Iris pigment epithelial cell (primary cell): Measurements from ENCODE around the gene MOAP1.
"Not testable (repeated sequence)": the region's sequence is repeated elsewhere in the genome, so short reads cannot be mapped to it uniquely, and the experiment has no call there.

Experiments
- DNase-seq: peaks from one replicate; pipeline ENCODE4 v3.0.0-alpha.2; 2011; ENCODE audit warnings: low read depth

MOAP1 gene

DNA sequence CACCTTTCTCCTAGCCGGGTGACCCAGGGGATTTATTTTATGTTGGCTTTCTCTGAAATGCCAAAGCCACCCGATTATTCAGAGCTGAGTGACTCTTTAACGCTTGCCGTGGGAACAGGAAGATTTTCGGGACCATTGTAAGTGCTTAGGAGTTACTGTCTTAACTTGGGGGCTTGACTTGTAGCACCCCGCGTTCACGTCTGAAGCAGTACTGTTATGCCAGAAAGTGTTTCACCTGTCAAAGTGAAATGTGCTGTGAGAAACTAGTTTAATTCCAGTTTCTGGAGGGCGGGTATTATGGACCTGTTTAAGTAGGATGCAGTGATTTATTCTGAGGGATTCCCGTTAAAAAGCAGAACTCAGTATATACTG, 638 bp upstream of the MOAP1 start:
- DNase-seq, result peak; percentile 19

DNA sequence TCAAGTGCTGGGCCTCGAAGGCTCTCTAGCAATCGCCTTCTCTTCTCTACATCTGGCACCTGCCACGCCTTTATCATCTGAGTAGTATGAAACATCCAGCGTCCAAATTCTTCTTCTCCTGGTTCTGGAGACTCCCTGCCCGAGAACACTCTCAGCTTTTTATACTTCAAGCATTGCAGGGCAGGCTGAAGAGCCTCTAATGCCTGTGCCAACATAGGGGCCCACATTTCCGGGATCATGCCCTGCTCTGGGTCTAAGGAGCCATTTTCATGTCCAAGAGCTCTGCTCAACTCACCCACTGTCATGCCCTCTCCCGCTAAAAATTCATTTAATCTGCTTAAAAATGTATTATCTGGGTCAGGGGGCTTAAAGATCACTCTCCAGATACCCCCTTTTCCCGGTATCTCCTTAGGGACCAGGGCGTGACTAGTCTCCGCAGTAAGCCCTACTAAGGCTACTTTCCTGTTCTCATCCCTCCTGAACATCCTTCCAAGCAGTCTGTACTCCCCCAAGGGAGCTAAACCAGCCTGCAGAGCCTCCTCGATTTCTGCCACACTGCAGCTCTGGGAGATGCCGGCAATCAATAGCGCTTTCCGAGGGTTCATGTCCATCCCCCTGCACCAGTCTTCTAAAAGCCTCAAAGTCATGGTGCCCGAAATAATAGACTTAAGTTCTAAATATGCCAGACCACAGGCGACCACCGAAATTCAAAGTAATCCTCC, 940 bp downstream of the MOAP1 start:
- DNase-seq, result no peak

DNA sequence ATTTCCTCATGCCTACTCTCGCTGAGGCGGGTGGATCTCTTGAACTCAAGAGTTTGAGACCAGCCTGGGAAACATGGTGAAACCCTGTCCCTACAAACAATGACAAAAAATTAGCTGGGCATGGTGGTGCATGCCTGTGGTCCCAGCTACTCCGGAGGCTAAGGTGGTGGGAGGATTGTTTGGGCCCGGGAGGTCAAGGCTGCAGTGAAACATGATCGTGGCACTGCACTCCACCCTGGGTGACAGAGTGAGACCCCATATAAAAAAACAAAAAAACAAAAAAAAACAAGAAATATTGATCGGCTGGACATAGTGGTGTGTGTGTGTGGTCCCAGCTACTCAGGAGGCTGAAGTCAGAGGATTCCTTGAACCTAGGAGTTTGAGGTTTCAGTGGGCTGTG, 9.2 kb downstream of the MOAP1 start:
- DNase-seq, result no peak

DNA sequence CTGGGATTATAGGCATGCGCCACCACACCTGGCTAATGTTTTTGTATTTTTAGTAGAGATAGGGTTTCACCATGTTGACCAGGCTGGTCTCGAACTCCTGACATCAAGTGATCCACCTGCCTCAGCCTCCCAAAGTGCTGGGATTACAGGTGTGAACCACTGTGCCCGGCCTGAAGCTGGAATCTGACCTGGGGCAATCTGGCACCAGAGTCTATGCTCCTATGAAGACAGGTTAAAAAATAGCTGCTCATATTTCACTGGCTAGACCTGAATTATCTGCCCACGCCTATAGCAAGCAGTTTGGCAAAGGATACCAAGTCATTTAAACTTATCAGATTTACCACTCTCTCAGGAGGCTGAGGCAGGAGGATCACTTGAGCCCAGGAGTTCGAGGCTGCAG, 10.0 kb downstream of the MOAP1 start:
- not testable (repeated sequence) for DNase-seq

DNA sequence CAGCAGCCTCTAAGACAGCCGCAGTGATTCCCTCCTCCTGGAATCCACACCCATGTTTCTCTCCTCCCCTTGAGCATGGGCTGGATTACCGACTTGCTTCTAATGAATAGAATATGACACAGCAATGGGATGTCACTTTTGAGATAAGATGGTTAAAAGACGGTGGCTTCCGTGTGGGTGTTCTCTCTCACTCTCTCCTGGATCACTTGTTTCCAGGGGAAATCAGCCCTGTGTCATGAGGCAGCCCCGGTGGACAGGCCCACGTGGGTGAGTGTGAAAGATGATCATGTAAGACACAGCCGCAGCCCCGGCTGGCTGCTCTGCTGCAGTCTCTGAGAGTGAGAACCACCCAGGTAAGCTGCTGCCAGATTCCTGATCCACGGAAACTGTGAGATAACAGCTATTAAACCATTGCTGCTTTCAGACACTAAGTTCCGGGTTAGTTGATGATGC, 10.7 kb downstream of the MOAP1 start:
- DNase-seq, result peak; percentile 60

DNA sequence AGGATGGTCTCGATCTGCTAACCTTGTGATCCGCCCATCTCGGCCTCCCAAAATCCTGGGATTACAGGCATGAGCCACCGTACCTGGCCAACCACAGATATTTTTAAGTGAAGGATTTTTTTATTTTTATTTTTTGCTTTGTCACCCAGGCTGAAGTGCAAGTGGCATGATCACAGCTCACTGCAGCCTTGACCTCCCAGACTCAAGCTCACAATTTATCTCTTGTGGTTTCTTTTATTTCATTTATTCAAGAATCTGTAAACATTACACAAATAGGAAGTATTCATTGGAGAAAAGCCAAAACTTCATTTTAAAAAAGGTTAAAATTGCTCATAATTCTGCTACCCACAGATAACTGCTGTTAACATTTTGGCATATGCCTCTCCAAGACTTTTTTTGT, 13.3 kb downstream of the MOAP1 start:
- peak; percentile 54 for DNase-seq

DNA sequence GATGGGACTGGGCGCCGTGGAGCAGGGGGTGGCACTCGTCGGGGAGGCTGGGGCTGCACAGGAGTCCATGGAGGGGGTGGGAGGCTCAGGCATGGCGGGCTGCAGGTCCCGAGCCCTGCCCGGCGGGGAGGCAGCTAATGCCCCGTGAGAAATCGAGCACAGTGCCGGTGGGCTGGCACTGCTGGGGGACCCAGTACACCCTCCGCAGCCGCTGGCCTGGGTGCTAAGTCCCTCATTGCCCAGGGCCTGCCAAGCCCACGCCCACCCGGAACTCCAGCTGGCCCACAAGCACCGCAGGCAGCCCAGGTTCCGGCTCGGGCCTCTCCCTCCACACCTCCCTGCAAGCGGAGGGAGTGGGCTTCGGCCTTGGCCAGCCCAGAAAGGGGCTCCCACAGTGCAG, 14.6 kb downstream of the MOAP1 start:
- DNase-seq, result not testable (repeated sequence)

DNA sequence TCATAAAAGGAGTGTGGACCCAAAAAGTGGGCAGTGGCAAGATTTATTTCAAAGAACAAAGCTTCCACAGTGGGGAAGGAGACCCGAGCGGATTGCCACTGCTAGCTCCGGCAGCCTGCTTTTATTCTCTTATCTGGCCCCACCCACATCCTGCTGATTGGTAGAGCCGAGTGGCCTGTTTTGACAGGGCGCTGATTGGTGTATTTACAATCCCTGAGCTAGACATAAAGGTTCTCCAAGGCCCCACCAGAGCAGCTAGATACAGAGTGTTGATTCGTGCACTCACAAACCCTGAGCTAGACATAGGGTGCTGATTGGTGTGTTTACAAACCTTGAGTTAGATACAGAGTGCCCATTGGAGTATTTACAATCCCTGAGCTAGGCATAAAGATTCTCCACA, 15.1 kb downstream of the MOAP1 start:
- not testable (repeated sequence) for DNase-seq

DNA sequence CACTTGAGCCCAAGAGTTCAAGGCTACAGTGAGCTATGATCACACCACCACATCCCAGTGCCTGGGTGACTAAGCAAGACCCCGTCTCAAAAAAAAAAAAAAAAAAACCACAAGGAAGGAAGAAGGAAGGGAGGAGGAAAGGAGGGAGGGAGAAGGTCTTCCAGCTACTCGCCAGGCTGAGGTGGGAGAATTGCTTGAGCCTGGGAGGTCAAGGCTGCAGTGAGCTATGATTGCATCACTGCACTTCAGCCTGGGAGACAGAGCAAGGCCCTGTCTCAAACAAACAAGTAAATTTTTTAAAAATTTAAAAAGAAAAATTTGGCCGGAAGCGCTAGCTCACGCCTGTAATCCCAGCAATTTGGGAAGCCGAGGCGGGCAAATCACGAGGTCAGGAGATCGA, 16.1 kb downstream of the MOAP1 start:
- DNase-seq, result not testable (repeated sequence)

DNA sequence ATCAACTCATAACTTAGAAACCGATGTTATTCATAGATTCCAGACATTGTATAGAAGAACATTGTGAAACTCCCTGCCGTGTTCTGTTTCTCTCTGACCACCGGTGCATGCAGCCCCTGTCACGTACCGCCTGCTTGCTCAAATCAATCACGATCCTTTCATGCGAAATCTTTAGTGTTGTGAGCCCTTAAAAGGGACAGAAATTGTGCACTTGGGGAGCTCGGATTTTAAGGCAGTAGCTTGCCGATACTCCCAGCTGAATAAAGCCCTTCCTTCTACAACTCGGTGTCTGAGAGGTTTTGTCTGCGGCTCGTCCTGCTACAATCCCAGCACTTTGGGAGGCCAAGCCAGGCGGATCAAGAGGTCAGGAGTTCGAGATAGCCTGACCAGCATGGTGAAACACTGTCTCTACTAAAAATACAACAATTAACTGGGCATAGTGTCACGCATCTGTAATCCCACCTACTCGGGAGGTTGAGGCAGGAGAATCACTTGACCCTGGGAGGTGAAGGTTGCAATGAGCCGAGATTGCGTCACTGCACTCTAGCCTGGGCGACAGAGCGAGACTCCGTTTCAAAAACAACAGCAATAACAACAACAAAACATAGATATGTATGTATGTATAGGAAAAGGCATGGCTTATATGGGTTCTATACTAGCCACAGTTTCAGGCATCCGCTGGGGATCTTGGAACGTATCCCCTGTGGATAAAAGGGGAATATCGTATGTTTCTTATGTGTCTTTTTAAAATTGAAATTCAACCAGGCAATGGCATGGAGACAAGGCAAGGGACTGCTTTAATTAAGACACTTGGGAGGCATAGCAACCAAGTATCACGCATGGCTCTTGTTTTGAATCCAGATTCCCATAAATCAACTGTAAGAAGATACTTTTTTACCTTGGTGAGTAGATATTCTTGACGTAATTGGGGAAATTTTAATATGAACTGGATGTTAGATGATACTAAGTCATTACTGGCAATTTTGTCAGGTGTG, 19.1 kb downstream of the MOAP1 start:
- DNase-seq, result not testable (repeated sequence)

DNA sequence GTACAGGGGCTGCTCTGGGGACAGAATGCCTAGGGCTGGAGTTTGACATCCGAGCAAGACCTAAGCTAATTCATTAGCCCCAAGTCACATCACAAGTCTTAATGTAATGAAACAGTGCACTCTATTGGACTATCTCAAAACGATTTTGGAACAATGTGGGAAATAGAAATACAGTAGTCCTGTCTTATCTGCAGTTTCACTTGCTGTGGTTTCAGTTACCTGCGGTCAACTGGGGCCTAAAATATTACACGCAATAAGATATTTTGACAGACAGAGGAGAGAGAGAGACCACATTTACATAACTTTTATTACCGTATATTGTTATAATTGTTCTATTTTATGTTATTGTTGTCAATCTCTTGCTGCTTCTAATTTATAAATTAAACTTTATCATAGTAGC, 21.1 kb downstream of the MOAP1 start:
- no peak for DNase-seq

DNA sequence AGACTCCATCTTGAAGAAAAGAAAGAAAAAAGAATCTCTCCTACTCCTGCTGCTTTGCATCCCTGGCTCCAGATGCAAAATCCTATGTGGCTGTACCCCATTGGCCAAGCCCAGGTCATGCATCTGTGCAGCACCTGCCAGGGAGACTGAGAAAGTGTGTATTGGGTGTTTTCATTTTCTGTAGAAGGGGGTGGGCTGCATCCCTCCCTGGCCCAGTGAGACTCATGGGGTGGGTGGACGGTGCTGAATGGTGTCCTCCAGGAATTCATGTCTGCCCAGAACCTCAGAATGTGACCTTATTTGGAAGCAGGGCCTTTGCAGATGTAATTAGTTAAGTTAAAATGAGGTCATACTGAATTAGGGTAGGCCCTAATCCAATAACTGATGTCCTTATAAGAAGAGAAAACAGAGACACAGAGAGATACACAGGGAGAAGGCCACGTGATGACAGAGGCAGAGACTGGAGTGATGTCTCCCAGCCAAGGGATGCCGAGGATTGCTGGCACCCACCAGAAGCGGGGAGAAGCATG, 23.2 kb downstream of the MOAP1 start:
- no peak for DNase-seq

DNA sequence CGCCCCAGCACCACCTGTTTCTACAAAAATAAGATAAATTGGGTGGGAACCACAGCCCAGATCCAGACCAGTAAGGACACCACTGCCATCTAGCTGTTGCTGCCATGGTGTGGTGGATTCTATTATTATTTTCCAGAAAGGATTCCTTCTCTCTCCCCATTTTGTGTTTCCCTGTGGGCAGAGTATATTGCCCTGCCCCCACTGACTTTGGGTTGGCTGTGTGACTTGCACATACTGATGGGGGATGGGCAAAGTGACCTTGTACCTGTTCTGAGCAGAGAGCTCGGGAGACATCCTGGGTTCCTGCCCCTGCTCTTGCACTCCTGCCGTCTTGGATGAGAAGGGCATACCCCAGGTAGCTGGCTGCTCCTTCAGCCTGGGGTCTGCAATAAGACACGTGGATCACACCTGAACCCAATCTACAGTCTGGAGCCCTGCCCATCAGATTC, 24.3 kb downstream of the MOAP1 start:
- DNase-seq, result peak; percentile 29

DNA sequence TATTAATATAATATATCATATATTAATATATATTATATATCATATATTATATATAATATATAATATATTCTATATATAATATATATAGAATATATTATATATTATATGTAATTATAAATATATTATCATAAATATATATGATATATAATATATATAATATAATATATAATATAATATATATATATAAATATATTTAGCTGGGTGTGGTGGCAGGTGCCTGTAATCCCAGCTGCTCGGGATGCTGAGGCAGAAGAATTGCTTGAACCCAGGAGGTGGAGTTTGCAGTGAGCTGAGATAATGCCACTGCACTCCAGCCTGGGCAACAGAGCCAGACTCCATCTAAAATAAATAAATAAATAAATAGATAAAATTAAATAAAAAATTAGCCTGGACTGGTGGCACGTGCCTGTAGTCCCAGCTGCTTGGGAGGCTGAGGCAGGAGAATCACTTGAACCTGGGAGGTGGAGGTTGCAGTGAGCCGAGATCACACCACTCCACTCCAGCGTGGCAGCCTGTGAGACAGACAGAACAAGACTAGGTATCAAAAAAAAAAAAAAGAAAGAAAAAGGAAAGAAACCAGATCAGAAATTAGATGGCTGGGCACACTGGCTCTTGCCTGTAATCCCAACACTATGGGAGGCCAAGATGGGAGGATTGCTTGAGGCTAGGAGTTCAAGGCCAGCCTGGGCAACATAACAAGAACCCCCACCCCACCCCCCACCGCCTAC, 24.9 kb downstream of the MOAP1 start:
- not testable (repeated sequence) for DNase-seq

DNA sequence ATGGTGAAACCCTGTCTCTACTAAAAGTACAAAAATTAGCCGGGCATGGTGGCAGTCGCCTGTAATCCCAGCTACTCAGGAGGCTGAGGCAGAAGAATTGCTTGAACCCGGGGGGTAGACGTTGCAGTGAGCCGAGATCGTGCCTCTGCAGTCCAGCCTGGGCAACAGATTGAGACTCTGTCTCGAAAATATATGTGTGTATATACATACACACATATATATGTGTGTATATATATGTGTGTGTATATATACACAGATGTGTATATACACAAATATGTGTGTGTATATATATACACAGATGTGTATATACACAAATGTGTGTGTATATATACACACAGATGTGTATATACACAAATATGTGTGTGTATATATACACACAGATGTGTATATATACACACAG, 26.3 kb downstream of the MOAP1 start:
- not testable (repeated sequence) for DNase-seq

DNA sequence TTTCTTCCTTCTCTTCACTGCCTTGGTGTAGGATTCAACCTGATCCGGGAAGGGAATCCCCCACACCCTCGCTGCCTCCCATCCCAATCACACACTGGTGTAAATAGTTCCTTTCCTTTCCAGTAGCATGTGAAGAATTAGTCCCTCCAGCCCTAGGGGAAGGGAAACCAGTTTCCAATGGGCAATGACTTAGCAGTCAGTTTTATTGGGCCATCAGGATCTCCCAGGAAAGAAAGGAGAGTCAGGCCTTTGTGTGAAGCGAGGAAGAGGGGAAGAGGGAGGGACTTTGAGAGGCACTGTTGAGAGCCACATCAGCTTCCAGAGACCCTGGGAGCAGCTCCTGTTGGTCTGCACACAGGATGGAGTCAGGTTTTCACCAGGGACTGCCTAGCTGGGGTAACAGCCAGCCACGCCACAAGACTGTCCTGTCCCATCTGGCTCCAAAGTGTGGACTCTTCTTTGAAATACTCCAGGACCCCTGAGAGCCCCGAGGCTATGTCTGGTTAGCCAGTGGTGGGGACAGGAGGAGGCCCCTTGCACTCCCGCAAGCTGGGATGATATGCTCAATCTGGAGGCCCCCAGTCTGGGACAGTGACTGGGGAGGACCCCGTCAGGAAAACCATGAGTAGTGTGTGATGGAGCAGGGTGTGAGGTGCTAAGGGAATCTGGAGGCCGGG, 27.9 kb downstream of the MOAP1 start:
- no peak for DNase-seq

DNA sequence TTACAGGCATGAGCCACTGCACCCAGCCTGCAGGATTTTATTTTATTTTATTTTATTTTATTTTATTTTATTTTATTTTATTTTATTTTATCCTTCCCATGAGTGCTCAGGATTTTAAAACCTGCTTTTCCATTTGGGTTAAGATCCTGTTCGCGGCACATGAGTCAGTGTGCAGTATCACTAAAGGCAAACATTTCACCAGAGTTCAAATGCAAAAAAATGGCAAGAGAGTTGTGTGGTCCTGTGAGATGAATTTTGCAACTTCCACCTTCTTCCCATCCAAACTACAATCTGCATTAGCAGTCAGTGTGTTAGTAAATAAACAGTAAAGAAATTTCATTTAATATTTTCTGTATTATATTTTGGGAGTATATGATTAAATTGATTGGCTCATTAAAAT, 29.0 kb downstream of the MOAP1 start:
- DNase-seq, result peak; percentile 40

DNA sequence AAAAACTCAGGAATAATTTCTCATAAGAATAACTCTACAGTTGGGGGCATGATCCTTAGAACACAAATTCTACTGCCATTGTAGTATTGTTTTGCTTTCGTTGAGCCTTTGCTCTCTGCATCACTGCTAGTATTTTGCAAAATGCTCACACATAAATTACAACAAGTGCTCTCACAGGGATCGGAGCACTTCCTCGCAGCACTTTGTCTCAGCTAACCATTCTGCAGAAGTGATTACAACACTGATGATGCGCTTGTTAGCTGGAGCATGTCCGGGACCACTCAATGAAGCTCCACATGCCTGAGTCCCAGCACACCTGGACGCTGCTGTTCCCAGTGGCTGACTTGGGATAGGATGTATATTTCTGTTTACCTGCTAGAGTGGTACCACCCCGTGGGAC, 31.6 kb downstream of the MOAP1 start:
- DNase-seq, result peak; percentile 13

DNA sequence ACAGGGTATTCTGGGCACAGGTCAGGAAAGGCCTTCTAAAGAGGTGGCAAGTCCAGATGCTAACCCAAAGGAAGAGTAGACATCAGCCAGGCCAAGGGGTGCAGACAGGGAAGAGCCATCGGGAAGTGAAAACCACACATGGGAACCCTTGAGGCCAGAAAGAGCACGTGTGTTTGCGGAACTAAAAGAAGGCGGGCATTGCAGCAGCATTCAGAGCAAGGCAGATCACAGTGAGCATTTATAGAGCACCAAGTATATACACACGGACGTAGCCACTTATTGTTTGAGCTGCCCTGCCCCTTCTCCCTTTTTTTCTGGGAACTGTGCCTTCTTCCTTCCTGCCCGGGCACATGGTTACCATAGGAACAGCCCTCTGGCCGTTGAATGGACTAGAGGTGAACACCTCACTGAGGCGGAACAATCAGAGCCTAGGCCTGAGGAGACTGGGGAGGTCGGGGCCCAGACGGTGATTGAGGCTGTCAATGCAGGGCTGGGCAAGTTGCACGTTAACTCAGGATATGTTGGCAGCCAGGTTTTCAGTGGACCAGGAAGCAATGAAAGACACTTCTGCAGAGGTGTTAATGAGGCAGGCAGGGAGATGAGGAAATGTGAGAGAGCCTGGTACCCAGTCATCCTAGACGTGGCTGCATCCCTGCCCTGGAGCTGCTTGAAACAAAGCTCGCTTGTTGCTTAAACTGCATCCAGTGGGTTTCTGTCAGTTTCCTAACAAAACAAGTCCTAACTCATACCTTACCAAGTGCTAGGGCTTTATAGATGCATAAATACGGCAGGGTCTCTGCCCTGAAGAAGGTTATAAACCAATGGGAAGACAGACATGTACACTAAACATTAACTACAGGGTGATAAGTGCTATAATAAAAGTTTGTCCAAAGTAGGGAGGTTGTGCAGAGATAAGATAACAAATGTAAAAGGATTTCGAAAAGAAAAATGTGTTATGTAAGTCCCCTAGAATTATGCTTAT, 34.2 kb downstream of the MOAP1 start:
- DNase-seq, result peak; percentile 12

DNA sequence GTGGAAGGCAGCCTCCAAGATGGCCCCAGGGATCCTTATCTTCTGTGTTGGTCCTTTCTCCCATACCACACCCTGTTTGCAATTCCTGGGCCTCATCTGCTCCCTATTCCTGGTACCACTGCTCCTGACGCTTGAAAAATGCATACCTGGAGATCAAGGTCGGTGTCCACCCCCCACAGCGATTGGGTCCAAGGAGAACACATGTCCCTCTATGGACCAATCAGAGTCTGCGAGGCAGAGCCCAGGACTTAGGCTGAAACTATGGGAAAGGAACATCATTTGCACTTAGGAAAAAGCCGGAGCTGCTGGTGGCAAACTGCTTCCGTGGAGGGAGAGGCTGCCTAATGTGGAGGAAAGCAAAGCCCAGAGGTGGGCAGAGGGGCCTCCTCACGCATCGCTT, 35.7 kb downstream of the MOAP1 start:
- DNase-seq, result no peak
